ENCODE data around the gene EHMT1. TPM values are rescaled to one million over a fixed set of nuclear protein-coding genes. Genes with fewer than 3 reads are reported as not detected.

EHMT1 gene
- total RNA-seq, 1 donor, result 56.6 TPM

GRCh38 chr9:137742698-137743097, 123.9 kb downstream of the EHMT1 start:
- peaks cover 19% of the 10 kb centered on the region for H3K4me1 ChIP-seq (ENCODE audit: insufficient read depth, low read length)
- no peaks in the 10 kb centered on the region for H3K9me3 ChIP-seq (ENCODE audit: low read depth, low read length)
- H3K27me3 ChIP-seq (ENCODE audit: insufficient read depth, low read length), result no peaks in the 10 kb centered on the region
- H3K4me3 ChIP-seq (ENCODE audit: low read length), result no peak overlapping the region

GRCh38 chr9:137743695-137744094, 124.9 kb downstream of the EHMT1 start:
- Histone ChIP-seq H3K4me1 (ENCODE audit: insufficient read depth, low read length) (peaks cover 19% of the 10 kb centered on the region), H3K9me3 (ENCODE audit: low read depth, low read length) (no peaks in the 10 kb centered on the region), H3K27me3 (ENCODE audit: insufficient read depth, low read length) (no peaks in the 10 kb centered on the region), H3K4me3 (ENCODE audit: low read length) (no peak overlapping the region)

- no peaks in the 10 kb centered on the region for H3K27me3 ChIP-seq (ENCODE audit: insufficient read depth, low read length)
- peaks cover 19% of the 10 kb centered on the region for H3K4me1 ChIP-seq (ENCODE audit: insufficient read depth, low read length)
- no peak overlapping the region for H3K4me3 ChIP-seq (ENCODE audit: low read length)
These were observed 125.9 kb downstream of the EHMT1 start for GRCh38 chr9:137744632-137745183.

GRCh38 chr9:137745541-137745991, 126.8 kb downstream of the EHMT1 start:
- Histone ChIP-seq H3K9me3 (ENCODE audit: low read depth, low read length) (no peaks in the 10 kb centered on the region), H3K4me3 (ENCODE audit: low read length) (no peak overlapping the region), H3K27me3 (ENCODE audit: insufficient read depth, low read length) (no peaks in the 10 kb centered on the region), H3K4me1 (ENCODE audit: insufficient read depth, low read length) (peaks cover 19% of the 10 kb centered on the region)

More at GRCh38 chr9:137744632-137745183, 125.9 kb downstream of the EHMT1 start:
- H3K9me3 ChIP-seq (ENCODE audit: low read depth, low read length), result no peaks in the 10 kb centered on the region

DNA sequence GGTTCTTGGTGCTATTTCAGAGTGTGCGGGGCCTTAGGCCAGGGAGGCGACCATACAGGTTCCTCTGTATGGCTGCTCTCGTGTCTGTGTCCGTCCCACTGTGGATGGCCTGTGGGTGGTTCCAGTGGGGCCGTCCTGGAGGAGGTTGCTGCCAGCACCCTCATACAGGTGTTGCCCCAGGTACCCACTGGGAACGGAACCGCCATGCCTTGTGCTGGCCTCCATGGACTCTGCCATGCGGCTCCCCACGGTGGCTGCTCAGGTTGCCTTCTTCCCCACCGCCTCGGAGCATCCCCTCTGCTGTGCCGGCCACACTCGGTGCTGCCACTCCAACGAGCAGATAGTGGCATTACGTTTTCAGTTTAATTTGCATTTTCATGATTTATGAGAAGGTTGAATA, 129.5 kb downstream of the EHMT1 start:
- Histone ChIP-seq H3K9me3 (ENCODE audit: low read depth, low read length) (no peaks in the 10 kb centered on the region), H3K4me3 (ENCODE audit: low read length) (no peak overlapping the region), H3K27me3 (ENCODE audit: insufficient read depth, low read length) (no peaks in the 10 kb centered on the region), H3K4me1 (ENCODE audit: insufficient read depth, low read length) (peaks cover 19% of the 10 kb centered on the region)

- Histone ChIP-seq H3K27me3 (ENCODE audit: insufficient read depth, low read length) (no peaks in the 10 kb centered on the region), H3K9me3 (ENCODE audit: low read depth, low read length) (no peaks in the 10 kb centered on the region), H3K4me3 (ENCODE audit: low read length) (no peak overlapping the region), H3K4me1 (ENCODE audit: insufficient read depth, low read length) (peaks cover 19% of the 10 kb centered on the region)
These were observed 129.9 kb downstream of the EHMT1 start for GRCh38 chr9:137748741-137749140.

GRCh38 chr9:137749511-137749910, 130.7 kb downstream of the EHMT1 start:
- Histone ChIP-seq H3K9me3 (ENCODE audit: low read depth, low read length) (no peaks in the 10 kb centered on the region), H3K4me1 (ENCODE audit: insufficient read depth, low read length) (peaks cover 16% of the 10 kb centered on the region), H3K27me3 (ENCODE audit: insufficient read depth, low read length) (no peaks in the 10 kb centered on the region), H3K4me3 (ENCODE audit: low read length) (no peak overlapping the region)

- Histone ChIP-seq H3K4me1 (ENCODE audit: insufficient read depth, low read length) (peaks cover 11% of the 10 kb centered on the region), H3K27me3 (ENCODE audit: insufficient read depth, low read length) (no peaks in the 10 kb centered on the region), H3K9me3 (ENCODE audit: low read depth, low read length) (no peaks in the 10 kb centered on the region), H3K4me3 (ENCODE audit: low read length) (no peak overlapping the region)
These were observed 131.2 kb downstream of the EHMT1 start for GRCh38 chr9:137750007-137750406.

- no peaks in the 10 kb centered on the region for H3K27me3 ChIP-seq (ENCODE audit: insufficient read depth, low read length)
- peaks cover 8% of the 10 kb centered on the region for H3K4me1 ChIP-seq (ENCODE audit: insufficient read depth, low read length)
- no peaks in the 10 kb centered on the region for H3K9me3 ChIP-seq (ENCODE audit: low read depth, low read length)
- H3K4me3 ChIP-seq (ENCODE audit: low read length), result no peak overlapping the region
These were observed 131.8 kb downstream of the EHMT1 start for GRCh38 chr9:137750566-137750965.

GRCh38 chr9:137751616-137752015, 132.8 kb downstream of the EHMT1 start:
- Histone ChIP-seq H3K4me1 (ENCODE audit: insufficient read depth, low read length) (no peaks in the 10 kb centered on the region), H3K27me3 (ENCODE audit: insufficient read depth, low read length) (no peaks in the 10 kb centered on the region), H3K9me3 (ENCODE audit: low read depth, low read length) (no peaks in the 10 kb centered on the region), H3K4me3 (ENCODE audit: low read length) (no peak overlapping the region)

DNA sequence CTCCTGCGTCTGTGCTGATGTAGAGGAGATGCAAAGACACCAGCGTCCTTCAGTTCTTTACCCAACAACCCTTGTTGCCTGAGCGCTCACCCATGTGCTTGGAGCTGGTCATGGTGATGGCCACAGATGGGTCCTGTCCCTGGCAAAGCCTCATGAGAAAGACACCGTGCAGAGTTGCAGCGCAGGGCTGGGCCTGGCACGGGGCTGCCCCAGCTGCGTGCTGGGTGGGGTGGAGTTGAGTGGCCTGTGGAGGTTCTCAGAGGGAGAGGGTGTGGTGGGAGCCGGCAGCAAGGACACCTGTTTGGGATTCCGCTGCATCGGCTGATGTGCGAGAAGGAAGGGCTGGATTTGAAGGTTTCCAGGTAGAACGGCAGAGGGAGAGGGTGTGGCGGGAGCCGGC, 133.6 kb downstream of the EHMT1 start:
- H3K4me1 ChIP-seq (ENCODE audit: insufficient read depth, low read length), result peaks cover 4% of the 10 kb centered on the region
- H3K27me3 ChIP-seq (ENCODE audit: insufficient read depth, low read length), result no peaks in the 10 kb centered on the region
- no peak overlapping the region for H3K4me3 ChIP-seq (ENCODE audit: low read length)
- no peaks in the 10 kb centered on the region for H3K9me3 ChIP-seq (ENCODE audit: low read depth, low read length)

GRCh38 chr9:137753192-137753765, 134.5 kb downstream of the EHMT1 start:
- Histone ChIP-seq H3K4me3 (ENCODE audit: low read length) (no peak overlapping the region), H3K27me3 (ENCODE audit: insufficient read depth, low read length) (no peaks in the 10 kb centered on the region), H3K4me1 (ENCODE audit: insufficient read depth, low read length) (peaks cover 11% of the 10 kb centered on the region), H3K9me3 (ENCODE audit: low read depth, low read length) (no peaks in the 10 kb centered on the region)

- no peak overlapping the region for H3K4me3 ChIP-seq (ENCODE audit: low read length)
- no peaks in the 10 kb centered on the region for H3K27me3 ChIP-seq (ENCODE audit: insufficient read depth, low read length)
- no peaks in the 10 kb centered on the region for H3K9me3 ChIP-seq (ENCODE audit: low read depth, low read length)
- H3K4me1 ChIP-seq (ENCODE audit: insufficient read depth, low read length), result peaks cover 30% of the 10 kb centered on the region
These were observed 136.6 kb downstream of the EHMT1 start for GRCh38 chr9:137755261-137755927.

- peaks cover 30% of the 10 kb centered on the region for H3K4me1 ChIP-seq (ENCODE audit: insufficient read depth, low read length)
- no peak overlapping the region for H3K4me3 ChIP-seq (ENCODE audit: low read length)
- no peaks in the 10 kb centered on the region for H3K27me3 ChIP-seq (ENCODE audit: insufficient read depth, low read length)
- no peaks in the 10 kb centered on the region for H3K9me3 ChIP-seq (ENCODE audit: low read depth, low read length)
These were observed 137.4 kb downstream of the EHMT1 start for GRCh38 chr9:137756045-137756744.

- H3K4me3 ChIP-seq (ENCODE audit: low read length), result no peak overlapping the region
- H3K4me1 ChIP-seq (ENCODE audit: insufficient read depth, low read length), result peaks cover 30% of the 10 kb centered on the region
- no peaks in the 10 kb centered on the region for H3K27me3 ChIP-seq (ENCODE audit: insufficient read depth, low read length)
- no peaks in the 10 kb centered on the region for H3K9me3 ChIP-seq (ENCODE audit: low read depth, low read length)
These were observed 138.3 kb downstream of the EHMT1 start for GRCh38 chr9:137757139-137757538.

Measured in mononuclear cell (primary cell).